B cell (primary cell): ENCODE results near the gene SLC24A3. TPM values are rescaled to one million over a fixed set of nuclear protein-coding genes. Genes with fewer than 3 reads are reported as not detected.

Experiments used
- ATAC-seq: fragments of 200-7000 bp; cut with Tn5 transposase; one replicate; pipeline ENCODE4 v1.10.0; 2021; ENCODE audit warnings: low read depth, mild to moderate bottlenecking, moderate number of reproducible peaks, moderate library complexity
- CTCF ChIA-PET: fragments of 350-600 bp; sonication (Branson Sonifier 250); formaldehyde crosslinking; loops from one replicate; lab custom pipeline; 2021; ENCODE audit warnings: antibody characterized with exemption, inconsistent platforms; lab: Charles Lee
- POLR2A ChIA-PET: fragments of 350-600 bp; sonication (Branson Sonifier 250); formaldehyde crosslinking; loops from one replicate; lab custom pipeline; 2021; ENCODE audit warnings: antibody characterized with exemption; lab: Charles Lee
- DNase-seq: peaks from one replicate; pipeline ENCODE4 v3.0.0; 2013
- H2AFZ ChIP-seq: 2 replicates; pipeline ENCODE4 v1.6.1; 2012; ENCODE audit warnings: mild to moderate bottlenecking, low read depth, low read length; ENCODE audit not compliant: insufficient read depth, poor library complexity, severe bottlenecking
- H3K27ac ChIP-seq, 2 donors: 1 replicate in 1 of 2; 2 replicates in 1 of 2; pipeline ENCODE4 v1.5.1; 2012 to 2013; ENCODE audit warnings: low read length in 2 of 2, mild to moderate bottlenecking in 2 of 2, moderate library complexity in 1 of 2
- H3K27me3 ChIP-seq, 4 experiments: fragments of 200-600 bp in 1 of 4; sonication (generic) in 1 of 4; replicated peaks in 1 of 4; 1 replicate in 2 of 4; 2 replicates in 2 of 4; pipeline versions ENCODE4 v1.6.1 to v1.7.0; 2013 to 2016; ENCODE audit warnings: low read length in 3 of 4, mild to moderate bottlenecking in 2 of 4, mixed read lengths in 1 of 4, moderate library complexity in 1 of 4; ENCODE audit not compliant: insufficient read depth in 4 of 4, control insufficient read depth in 3 of 4; ENCODE audit errors: control extremely low read depth in 1 of 4
- H3K36me3 ChIP-seq, 2 experiments: replicated peaks in 1 of 2; 1 replicate in 1 of 2; 2 replicates in 1 of 2; pipeline versions ENCODE4 v1.6.1 to v1.7.1; 2013; ENCODE audit warnings: low read length in 1 of 2; ENCODE audit not compliant: insufficient read depth in 2 of 2, control insufficient read depth in 1 of 2; ENCODE audit errors: control extremely low read depth in 1 of 2, extremely low read depth in 1 of 2
- H3K4me1 ChIP-seq, 2 donors: fragments of 200-600 bp in 1 of 2; sonication (generic) in 1 of 2; 1 replicate in 1 of 2; 2 replicates in 1 of 2; pipeline versions ENCODE4 v1.5.1 to v1.6.1; 2013 to 2017; ENCODE audit warnings: low read length in 2 of 2; ENCODE audit not compliant: control insufficient read depth in 2 of 2, insufficient read depth in 2 of 2
- H3K4me2 ChIP-seq: replicated peaks from 2 replicates; pipeline ENCODE3; 2012; ENCODE audit warnings: mild to moderate bottlenecking, low read depth, low read length; ENCODE audit not compliant: poor library complexity, severe bottlenecking
- H3K4me3 ChIP-seq, 5 experiments: fragments of 200-600 bp in 1 of 5; sonication (generic) in 1 of 5; 1 replicate in 3 of 5; 2 replicates in 2 of 5; pipeline versions ENCODE4 v1.5.1 to v1.7.0; 2011 to 2016; ENCODE audit warnings: low read length in 4 of 5, mild to moderate bottlenecking in 4 of 5, low read depth in 2 of 5, control low read depth in 1 of 5, moderate library complexity in 1 of 5; ENCODE audit not compliant: insufficient read depth in 1 of 5; ENCODE audit errors: control extremely low read depth in 1 of 5, extremely low read depth in 1 of 5
- H3K79me2 ChIP-seq: fragments of 200-600 bp; sonication (generic); one replicate; pipeline ENCODE4 v1.6.0; 2016; ENCODE audit warnings: low read length; ENCODE audit not compliant: control insufficient read depth, insufficient read depth
- H3K9ac ChIP-seq: fragments of 200-600 bp; sonication (generic); 2 replicates; pipeline ENCODE4 v1.6.1; 2017; ENCODE audit warnings: mild to moderate bottlenecking, low read length, moderate library complexity
- H3K9me3 ChIP-seq, 3 donors: one replicate each; pipeline versions ENCODE4 v1.6.1 to v1.7.1; 2013; ENCODE audit warnings: low read length in 2 of 3; ENCODE audit not compliant: control insufficient read depth in 2 of 3, insufficient read depth in 1 of 3; ENCODE audit errors: control extremely low read depth in 1 of 3
- H4K20me1 ChIP-seq: 2 replicates; pipeline ENCODE4 v1.6.0; 2012; ENCODE audit warnings: mild to moderate bottlenecking, low read length; ENCODE audit not compliant: insufficient read depth, control insufficient read depth, poor library complexity, severe bottlenecking
- H3K27ac Mint-ChIP-seq: one replicate; pipeline ENCODE4 v1.8.0; 2021; ENCODE audit warnings: mixed read lengths
- H3K27me3 Mint-ChIP-seq: one replicate; pipeline ENCODE4 v1.8.0; 2021; ENCODE audit warnings: mixed read lengths
- H3K4me1 Mint-ChIP-seq: one replicate; pipeline ENCODE4 v1.8.0; 2021; ENCODE audit warnings: mixed read lengths
- H3K4me3 Mint-ChIP-seq: one replicate; pipeline ENCODE4 v1.8.0; 2021; ENCODE audit warnings: mixed read lengths
- H3K9me3 Mint-ChIP-seq: one replicate; pipeline ENCODE4 v1.8.0; 2022; ENCODE audit warnings: mixed read lengths; ENCODE audit not compliant: insufficient read depth
- EZH2 ChIP-seq: IDR thresholded peaks from 2 replicates; pipeline ENCODE4 v1.6.1; 2012; ENCODE audit warnings: borderline replicate concordance, low read depth, mild to moderate bottlenecking, moderate library complexity, low read length; ENCODE audit not compliant: insufficient read depth, poor library complexity, severe bottlenecking
- WGBS: methylation state at CpG from one replicate; pipeline ENCODE4 v1.1.5; 2013; ENCODE audit warnings: missing lambda C conversion rate; ENCODE audit not compliant: insufficient coverage; 5-methylcytosine and 5-hydroxymethylcytosine counted together
- intact Hi-C: fragments of 100-400 bp; cut with micrococcal nuclease; formaldehyde crosslinking; loops from one replicate; pipeline ENCODE4 v1.10.0; 2022
- polyA plus RNA-seq: library from polyadenylated mRNA; depleted of rRNA; stranded (reverse); fragments of >200 nt; gene quantifications from 2 replicates; pipeline ENCODE4 v1.2.3, GENCODE V29; 2012
- total RNA-seq, 2 donors: library from RNA; stranded (reverse); fragments of 120-200 nt in 1 of 2; gene quantifications; 1 replicate in 1 of 2; 2 replicates in 1 of 2; pipeline versions ENCODE4 v1.2.3 to v1.2.4, GENCODE V29; 2013 to 2022
- TF ChIP-seq, protein P1 (sequence below): fragments of 200-600 bp; IDR thresholded peaks from one replicate; pipeline ENCODE4 v1.8.0; 2022; ENCODE audit warnings: antibody characterized with exemption, mild to moderate bottlenecking

Gene SLC24A3
- total and polyA plus RNA-seq, 2 donors (not counting 1 experiment from before 2014, with no cell fraction given), result not detected

DNA sequence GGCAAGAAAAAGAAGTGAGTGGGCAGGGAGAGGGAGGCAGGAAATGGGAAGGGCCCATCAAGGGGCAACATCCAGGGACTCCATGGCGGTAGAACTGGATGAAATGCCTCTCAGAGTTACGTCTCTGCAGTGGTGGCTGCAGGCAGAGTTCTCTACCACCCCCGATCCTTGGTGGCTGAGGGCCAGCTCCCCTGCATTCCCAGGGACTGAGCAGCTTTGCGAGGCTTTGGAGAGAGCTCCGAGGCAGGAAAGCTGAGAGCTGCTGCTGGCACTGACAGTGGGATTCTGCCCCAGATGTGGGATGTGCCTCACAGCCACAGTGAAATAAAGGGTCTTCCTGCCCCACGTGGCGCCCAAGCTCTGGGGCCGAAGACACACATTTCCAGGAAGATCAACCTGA lies 236.6 kb downstream of the SLC24A3 start:
- H3K9ac ChIP-seq, result no peak overlapping the region
- DNase-seq (no peak), ATAC-seq (no peak)
- WGBS, result 91% methylated on average over 8 of the region's 8 CpGs
- H3K79me2 ChIP-seq, result no peaks in the 10 kb centered on the region
- H3K27ac ChIP-seq, result no peak overlapping the region
- ChIA-PET CTCF (no interaction called here), POLR2A (no interaction called here)
- no peak overlapping the region for H2AFZ ChIP-seq
- Mint-ChIP-seq H3K4me3 (no peak overlapping the region), H3K27ac (no peak overlapping the region), H3K27me3 (no peaks in the 10 kb centered on the region), H3K9me3 (peaks cover 7% of the 10 kb centered on the region), H3K4me1 (no peaks in the 10 kb centered on the region)
- no peak for TF ChIP-seq EZH2
- TF ChIP-seq, protein P1, sequence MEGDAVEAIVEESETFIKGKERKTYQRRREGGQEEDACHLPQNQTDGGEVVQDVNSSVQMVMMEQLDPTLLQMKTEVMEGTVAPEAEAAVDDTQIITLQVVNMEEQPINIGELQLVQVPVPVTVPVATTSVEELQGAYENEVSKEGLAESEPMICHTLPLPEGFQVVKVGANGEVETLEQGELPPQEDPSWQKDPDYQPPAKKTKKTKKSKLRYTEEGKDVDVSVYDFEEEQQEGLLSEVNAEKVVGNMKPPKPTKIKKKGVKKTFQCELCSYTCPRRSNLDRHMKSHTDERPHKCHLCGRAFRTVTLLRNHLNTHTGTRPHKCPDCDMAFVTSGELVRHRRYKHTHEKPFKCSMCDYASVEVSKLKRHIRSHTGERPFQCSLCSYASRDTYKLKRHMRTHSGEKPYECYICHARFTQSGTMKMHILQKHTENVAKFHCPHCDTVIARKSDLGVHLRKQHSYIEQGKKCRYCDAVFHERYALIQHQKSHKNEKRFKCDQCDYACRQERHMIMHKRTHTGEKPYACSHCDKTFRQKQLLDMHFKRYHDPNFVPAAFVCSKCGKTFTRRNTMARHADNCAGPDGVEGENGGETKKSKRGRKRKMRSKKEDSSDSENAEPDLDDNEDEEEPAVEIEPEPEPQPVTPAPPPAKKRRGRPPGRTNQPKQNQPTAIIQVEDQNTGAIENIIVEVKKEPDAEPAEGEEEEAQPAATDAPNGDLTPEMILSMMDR, result no peak
- no peak overlapping the region for H3K4me2 ChIP-seq
- no peaks in the 10 kb centered on the region for H4K20me1 ChIP-seq
- intact Hi-C loops, result no loop called here
- no peaks in the 10 kb centered on the region for H3K4me1 ChIP-seq
- H3K4me3 ChIP-seq, result no peak overlapping the region
- H3K27me3 ChIP-seq, result peaks cover 0 to 3% (median 0%) of the 10 kb centered on the region in 4 experiments
- H3K9me3 ChIP-seq, result no peaks in the 10 kb centered on the region
- no peaks in the 10 kb centered on the region for H3K36me3 ChIP-seq

DNA sequence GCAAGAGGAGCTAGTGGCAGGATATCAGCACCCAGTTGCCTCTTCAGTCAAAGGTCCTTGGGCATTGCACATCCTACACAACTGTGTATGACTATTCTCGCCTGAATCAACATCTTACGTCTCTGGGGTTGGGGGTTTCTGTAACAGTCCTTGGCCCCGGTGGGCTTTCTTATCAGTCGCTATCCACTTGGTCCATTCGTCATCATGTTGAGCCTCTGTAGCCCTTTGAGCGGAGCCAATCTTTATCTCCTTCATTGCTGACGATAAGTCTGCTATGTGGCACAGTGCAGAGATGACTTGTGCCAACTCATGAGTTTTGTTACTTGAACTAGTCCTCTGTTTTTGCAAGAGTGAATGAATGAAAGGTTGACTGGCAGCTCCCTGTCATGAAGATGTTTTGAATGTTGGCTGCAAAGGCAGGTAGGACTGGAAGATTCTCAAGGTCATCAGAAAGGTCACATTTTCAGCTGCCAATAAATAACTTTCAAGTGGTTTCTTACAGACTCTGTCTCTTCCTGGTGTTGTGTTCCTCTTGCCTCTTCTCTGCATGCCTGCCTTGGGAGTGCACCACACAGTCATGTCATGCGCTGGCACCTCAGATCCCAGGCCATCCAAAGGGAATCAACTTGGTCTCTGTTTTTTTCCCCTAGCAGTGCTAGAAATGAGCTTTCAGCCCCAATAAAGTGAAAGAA lies 238.9 kb downstream of the SLC24A3 start:
- Histone ChIP-seq H4K20me1 (no peaks in the 10 kb centered on the region), H3K4me3 (no peak overlapping the region), H2AFZ (no peak overlapping the region), H3K9me3 (no peaks in the 10 kb centered on the region), H3K36me3 (no peaks in the 10 kb centered on the region), H3K27ac (no peak overlapping the region), H3K4me1 (no peaks in the 10 kb centered on the region), H3K4me2 (no peak overlapping the region), H3K9ac (no peak overlapping the region), H3K27me3 (peaks cover 0 to 3% (median 0%) of the 10 kb centered on the region in 4 experiments), H3K79me2 (no peaks in the 10 kb centered on the region)
- TF ChIP-seq EZH2, result no peak
- TF ChIP-seq, protein P1, result no peak
- POLR2A ChIA-PET, result no interaction called here
- ATAC-seq, result no peak
- H3K4me3 Mint-ChIP-seq, result no peak overlapping the region
- 81% methylated on average over 6 of the region's 8 CpGs for WGBS
- no peaks in the 10 kb centered on the region for H3K4me1 Mint-ChIP-seq
- CTCF ChIA-PET, result no interaction called here
- no peak overlapping the region for H3K27ac Mint-ChIP-seq
- DNase-seq, result no peak
- peaks cover 7% of the 10 kb centered on the region for H3K9me3 Mint-ChIP-seq
- H3K27me3 Mint-ChIP-seq, result peaks cover 6% of the 10 kb centered on the region
- intact Hi-C loops, result no loop called here
